ENCODE measurements around the gene RECQL. TPM values are rescaled to one million over a fixed set of nuclear protein-coding genes. Genes with fewer than 3 reads are reported as not detected.
A peak's percentile ranks its signal among the peaks of the same experiment; 100 is the strongest.

The RECQL gene
- total RNA-seq, 1 experiment from 2014 or later, result 34.5 TPM

- Histone ChIP-seq H2AFZ (no peak overlapping the region), H4K20me1 (ENCODE audit: insufficient read depth) (no peaks in the 10 kb centered on the region), H3K79me2 (ENCODE audit: low read depth) (no peaks in the 10 kb centered on the region), H3K27ac (no peak overlapping the region), H3K4me3 (no peak overlapping the region), H3K9me3 (ENCODE audit: insufficient read depth, low read depth) (no peaks in the 10 kb centered on the region), H3F3A (ENCODE audit: insufficient read depth, low read depth) (no peaks in the 10 kb centered on the region), H3K9me2 (ENCODE audit: insufficient read depth) (0 out of 2 replicates have a peak, but pooled peaks cover 4% of the 10 kb centered on the region), H3K36me3 (ENCODE audit: low read depth) (no peaks in the 10 kb centered on the region), H3K27me3 (ENCODE audit: insufficient read depth, low read depth) (peaks cover 10% of the 10 kb centered on the region; the same call in 1 of the 2 replicates), H3K4me1 (replicated peaks; ENCODE audit: insufficient read depth) (peaks cover 13% of the 10 kb centered on the region), H3K4me2 (no peak overlapping the region)
- BruUV-seq (replicated peaks), result no TSS peak
- POLR2A ChIA-PET (ENCODE audit: unreplicated experiment), result no interaction called here
- CTCF ChIA-PET, result no interaction called here
- no peak for DNase-seq
- TF ChIP-seq CTCF (conservative IDR thresholded peaks at IDR 0.05) (no peak), EZH2 (IDR thresholded peaks at IDR 0.05; ENCODE audit: low read depth) (no peak)
- intact Hi-C loops (cut with micrococcal nuclease; ENCODE audit: unreplicated experiment), result no loop called here
These were observed 28.0 kb upstream of the RECQL start for GRCh38 chr12:21529456-21529855.

GRCh38 chr12:21528953-21529352, 27.5 kb upstream of the RECQL start:
- POLR2A ChIA-PET (ENCODE audit: unreplicated experiment), result no interaction called here
- Histone ChIP-seq H3K4me1 (replicated peaks; ENCODE audit: insufficient read depth) (peaks cover 13% of the 10 kb centered on the region), H3K27me3 (ENCODE audit: insufficient read depth, low read depth) (peaks cover 10% of the 10 kb centered on the region; the same call in 1 of the 2 replicates), H3K79me2 (ENCODE audit: low read depth) (no peaks in the 10 kb centered on the region), H3K9me3 (ENCODE audit: insufficient read depth, low read depth) (no peaks in the 10 kb centered on the region), H3F3A (ENCODE audit: insufficient read depth, low read depth) (no peaks in the 10 kb centered on the region), H3K4me2 (no peak overlapping the region), H3K27ac (no peak overlapping the region), H4K20me1 (ENCODE audit: insufficient read depth) (no peaks in the 10 kb centered on the region), H2AFZ (no peak overlapping the region; the same call in 1 of the 2 replicates), H3K9me2 (ENCODE audit: insufficient read depth) (0 out of 2 replicates have a peak, but pooled peaks cover 4% of the 10 kb centered on the region), H3K36me3 (ENCODE audit: low read depth) (no peaks in the 10 kb centered on the region), H3K4me3 (no peak overlapping the region)
- BruUV-seq (replicated peaks), result no TSS peak
- TF ChIP-seq CTCF (conservative IDR thresholded peaks at IDR 0.05) (no peak), EZH2 (IDR thresholded peaks at IDR 0.05; ENCODE audit: low read depth) (no peak)
- CTCF ChIA-PET, result interaction anchor here (0.6 kb wide), 1 partner anchor 1003 kb away, joined by 4 read pairs; no protein-coding TSS in a partner anchor
- intact Hi-C loops (cut with micrococcal nuclease; ENCODE audit: unreplicated experiment), result no loop called here
- no peak for DNase-seq

DNA sequence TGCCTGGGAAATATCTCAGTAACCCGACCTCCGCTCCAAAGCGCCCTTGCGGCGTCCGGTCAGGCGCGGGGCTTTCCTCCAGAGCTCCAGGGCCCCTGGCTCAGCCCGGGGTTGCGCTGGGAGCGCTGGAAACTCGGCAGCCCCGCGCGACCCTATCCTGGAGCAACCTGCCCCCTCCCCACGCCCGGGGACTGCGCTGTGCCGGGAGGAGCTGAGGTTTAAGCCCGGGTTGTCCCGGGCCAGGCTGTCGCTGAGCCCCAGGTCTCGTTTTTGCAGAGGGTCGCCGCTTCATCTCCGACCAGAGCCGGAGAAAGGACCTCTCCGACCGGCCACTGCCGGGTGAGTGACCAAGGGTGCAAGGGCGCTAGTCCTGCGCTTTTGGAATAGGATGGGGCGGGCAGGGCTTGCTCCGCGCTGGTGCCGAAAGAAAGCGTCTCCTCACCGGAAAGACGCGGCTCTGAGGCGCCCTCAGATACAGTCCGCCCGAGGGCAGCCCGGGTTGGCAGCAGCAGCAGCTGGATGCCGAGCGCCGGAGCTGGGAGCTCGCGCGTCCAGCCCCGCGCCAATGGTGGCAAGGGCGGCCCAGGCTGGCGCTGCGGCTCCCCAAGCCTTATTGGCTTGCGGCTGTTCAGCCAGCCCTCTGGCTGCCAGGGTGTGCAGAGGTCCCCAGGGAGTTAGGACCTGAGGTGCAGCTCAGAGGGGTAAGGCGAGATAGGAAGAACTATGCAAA, 26.2 kb upstream of the RECQL start:
- ChIA-PET POLR2A (ENCODE audit: unreplicated experiment) (interaction anchor here (0.6 kb wide), 1 partner anchor 115 kb away, joined by 11 read pairs; no protein-coding TSS in a partner anchor), CTCF (no interaction called here)
- peak in 1 of 2 experiments; percentile 63 for DNase-seq
- Histone ChIP-seq H2AFZ (peak overlapping the region; percentile 72), H3K4me1 (replicated peaks; ENCODE audit: insufficient read depth) (peaks cover 13% of the 10 kb centered on the region), H3K79me2 (ENCODE audit: low read depth) (no peaks in the 10 kb centered on the region), H3K36me3 (ENCODE audit: low read depth) (no peaks in the 10 kb centered on the region), H3K27me3 (ENCODE audit: insufficient read depth, low read depth) (peaks cover 10% of the 10 kb centered on the region; the same call in 1 of the 2 replicates), H3K9me3 (ENCODE audit: insufficient read depth, low read depth) (no peaks in the 10 kb centered on the region), H4K20me1 (ENCODE audit: insufficient read depth) (no peaks in the 10 kb centered on the region), H3K4me3 (peak overlapping the region; percentile 50; the same call in 1 of the 2 replicates), H3K9me2 (ENCODE audit: insufficient read depth) (0 out of 2 replicates have a peak, but pooled peaks cover 4% of the 10 kb centered on the region), H3K27ac (no peak overlapping the region), H3K4me2 (peak overlapping the region; percentile 77), H3F3A (ENCODE audit: insufficient read depth, low read depth) (no peaks in the 10 kb centered on the region)
- BruUV-seq (replicated peaks), result no TSS peak
- intact Hi-C loops (cut with micrococcal nuclease; ENCODE audit: unreplicated experiment), result no loop called here
- TF ChIP-seq EZH2 (IDR thresholded peaks at IDR 0.05; ENCODE audit: low read depth) (no peak), CTCF (conservative IDR thresholded peaks at IDR 0.05) (no peak)

Data from PC-9 (cell line).